ENCODE data around the gene RNF5.
"Not testable (repeated sequence)": the region's sequence is repeated elsewhere in the genome, so short reads cannot be mapped to it uniquely, and the experiment has no call there.

RNF5 gene

DNA sequence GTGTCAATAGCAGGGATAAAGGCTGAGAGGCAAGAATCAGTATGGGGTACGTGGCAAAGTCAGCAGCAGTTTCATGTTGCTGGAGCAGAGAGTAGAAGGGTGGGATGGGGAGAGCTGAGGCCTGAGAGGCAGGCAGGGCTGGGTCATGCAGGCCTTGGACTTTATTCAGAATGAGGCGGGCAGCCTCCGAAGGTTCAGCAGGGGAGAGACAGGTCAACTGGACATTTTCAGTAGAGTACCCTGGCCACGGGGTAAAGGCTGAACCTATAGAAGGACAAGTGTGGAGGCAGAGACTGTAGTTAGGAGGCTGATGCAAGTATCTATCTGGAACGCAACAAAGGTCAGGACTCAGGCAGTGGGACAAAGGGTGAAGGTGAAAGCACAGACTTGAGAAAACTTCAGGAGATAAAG, 32.0 kb downstream of the RNF5 start:
- Histone ChIP-seq H3K4me1 (ENCODE audit: insufficient read depth, low read length, severe bottlenecking) (no peaks in the 10 kb centered on the region), H3K27me3 (ENCODE audit: insufficient read depth, low read length) (0 out of 2 replicates have a peak, but pooled peaks cover 6% of the 10 kb centered on the region), H2AFZ (ENCODE audit: low read length) (no peak overlapping the region), H3K4me2 (ENCODE audit: low read length) (no peak overlapping the region), H3F3A (ENCODE audit: insufficient read depth, low read length) (no peaks in the 10 kb centered on the region), H3K27ac (ENCODE audit: low read depth, low read length, poor library complexity, severe bottlenecking) (no peak overlapping the region), H3K36me3 (ENCODE audit: insufficient read depth, low read length) (no peaks in the 10 kb centered on the region), H3K9me3 (ENCODE audit: low read length) (no peaks in the 10 kb centered on the region), H3K79me2 (ENCODE audit: insufficient read depth, low read length) (no peaks in the 10 kb centered on the region), H3K9me2 (ENCODE audit: low read depth, low read length) (no peaks in the 10 kb centered on the region), H4K20me1 (ENCODE audit: insufficient read depth, low read length) (no peaks in the 10 kb centered on the region), H3K9ac (ENCODE audit: low read length) (no peak overlapping the region), H3K4me3 (ENCODE audit: low read depth, low read length, poor library complexity, severe bottlenecking) (no peak overlapping the region)
- TF ChIP-seq CTCF (IDR thresholded peaks at IDR 0.05; ENCODE audit: low read length): no peak
- no peak for TF ChIP-seq EZH2 (IDR thresholded peaks at IDR 0.05; ENCODE audit: borderline replicate concordance, low read length)

- H3K9me3 ChIP-seq (ENCODE audit: low read length); H3K27me3 ChIP-seq (ENCODE audit: insufficient read depth, low read length); H3K4me3 ChIP-seq (ENCODE audit: low read depth, low read length, poor library complexity, severe bottlenecking); H3K4me1 ChIP-seq (ENCODE audit: insufficient read depth, low read length, severe bottlenecking); H3K27ac ChIP-seq (ENCODE audit: low read depth, low read length, poor library complexity, severe bottlenecking); H3K9me2 ChIP-seq (ENCODE audit: low read depth, low read length); H2AFZ ChIP-seq (ENCODE audit: low read length); H3K4me2 ChIP-seq (ENCODE audit: low read length); H3F3A ChIP-seq (ENCODE audit: insufficient read depth, low read length); H3K9ac ChIP-seq (ENCODE audit: low read length); H3K36me3 ChIP-seq (ENCODE audit: insufficient read depth, low read length); H3K79me2 ChIP-seq (ENCODE audit: insufficient read depth, low read length); H4K20me1 ChIP-seq (ENCODE audit: insufficient read depth, low read length): not testable (repeated sequence)
These were observed 33.2 kb downstream of the RNF5 start for GRCh38 chr6:32211432-32211831.

- H3K9me3 ChIP-seq (ENCODE audit: low read length): no peaks in the 10 kb centered on the region
- H3K27ac ChIP-seq (ENCODE audit: low read depth, low read length, poor library complexity, severe bottlenecking): no peak overlapping the region
- no peaks in the 10 kb centered on the region for H3K4me1 ChIP-seq (ENCODE audit: insufficient read depth, low read length, severe bottlenecking)
- H3K4me3 ChIP-seq (ENCODE audit: low read depth, low read length, poor library complexity, severe bottlenecking): no peak overlapping the region
- H3K36me3 ChIP-seq (ENCODE audit: insufficient read depth, low read length): no peaks in the 10 kb centered on the region
- no peak overlapping the region for H3K9ac ChIP-seq (ENCODE audit: low read length)
- no peaks in the 10 kb centered on the region for H3K27me3 ChIP-seq (ENCODE audit: insufficient read depth, low read length)
- no peak overlapping the region for H2AFZ ChIP-seq (ENCODE audit: low read length)
- no peaks in the 10 kb centered on the region for H3K9me2 ChIP-seq (ENCODE audit: low read depth, low read length)
- no peaks in the 10 kb centered on the region for H3K79me2 ChIP-seq (ENCODE audit: insufficient read depth, low read length)
- no peaks in the 10 kb centered on the region for H3F3A ChIP-seq (ENCODE audit: insufficient read depth, low read length)
- no peak overlapping the region for H3K4me2 ChIP-seq (ENCODE audit: low read length)
- TF ChIP-seq EZH2 (IDR thresholded peaks at IDR 0.05; ENCODE audit: borderline replicate concordance, low read length): no peak
- TF ChIP-seq CTCF (IDR thresholded peaks at IDR 0.05; ENCODE audit: low read length): no peak
- H4K20me1 ChIP-seq (ENCODE audit: insufficient read depth, low read length): no peaks in the 10 kb centered on the region
These were observed 34.0 kb downstream of the RNF5 start for GRCh38 chr6:32212076-32212760.

DNA sequence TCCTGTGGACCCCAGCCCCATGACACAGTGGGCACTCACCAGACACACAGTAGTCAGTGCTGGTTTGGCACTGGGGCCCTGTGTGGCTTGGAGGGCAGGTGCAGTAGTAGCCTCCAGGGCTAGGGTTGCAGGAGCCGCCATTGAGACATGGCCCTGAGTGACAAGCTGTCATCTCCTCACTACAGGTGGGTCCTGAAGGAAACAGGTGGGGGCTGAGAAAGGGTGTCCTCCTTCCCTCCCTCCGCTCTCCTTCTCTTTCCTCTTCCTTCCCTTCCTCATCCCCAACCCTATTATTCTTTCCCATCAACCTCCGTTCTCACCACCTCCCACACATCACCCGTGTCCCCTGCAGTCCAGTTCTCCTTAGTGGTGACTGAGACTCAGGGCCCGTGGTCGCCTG, 35.4 kb downstream of the RNF5 start:
- no peak overlapping the region for H3K9ac ChIP-seq (ENCODE audit: low read length)
- H3K36me3 ChIP-seq (ENCODE audit: insufficient read depth, low read length): no peaks in the 10 kb centered on the region
- H3K4me1 ChIP-seq (ENCODE audit: insufficient read depth, low read length, severe bottlenecking): no peaks in the 10 kb centered on the region
- TF ChIP-seq CTCF (IDR thresholded peaks at IDR 0.05; ENCODE audit: low read length): no peak
- no peak for TF ChIP-seq EZH2 (IDR thresholded peaks at IDR 0.05; ENCODE audit: borderline replicate concordance, low read length)
- H2AFZ ChIP-seq (ENCODE audit: low read length): no peak overlapping the region
- no peaks in the 10 kb centered on the region for H3K9me3 ChIP-seq (ENCODE audit: low read length)
- no peak overlapping the region for H3K4me3 ChIP-seq (ENCODE audit: low read depth, low read length, poor library complexity, severe bottlenecking)
- H4K20me1 ChIP-seq (ENCODE audit: insufficient read depth, low read length): no peaks in the 10 kb centered on the region
- no peak overlapping the region for H3K27ac ChIP-seq (ENCODE audit: low read depth, low read length, poor library complexity, severe bottlenecking)
- no peaks in the 10 kb centered on the region for H3F3A ChIP-seq (ENCODE audit: insufficient read depth, low read length)
- no peaks in the 10 kb centered on the region for H3K27me3 ChIP-seq (ENCODE audit: insufficient read depth, low read length)
- no peaks in the 10 kb centered on the region for H3K9me2 ChIP-seq (ENCODE audit: low read depth, low read length)
- no peak overlapping the region for H3K4me2 ChIP-seq (ENCODE audit: low read length)
- no peaks in the 10 kb centered on the region for H3K79me2 ChIP-seq (ENCODE audit: insufficient read depth, low read length)
